HG02623 (cell line): ENCODE data around the gene CCDC38.
"Not testable (repeated sequence)": the region's sequence is repeated elsewhere in the genome, so short reads cannot be mapped to it uniquely, and the experiment has no call there.

Experiments used
- ATAC-seq: cut with Tn5 transposase; IDR thresholded peaks from one replicate; pipeline ENCODE4 v1.9.1; 2021; ENCODE audit warnings: moderate library complexity; ENCODE audit not compliant: unreplicated experiment

The CCDC38 gene

GRCh38 chr12:95942524-95943329, at the start of gene CCDC38:
Gene CCDC38, minus strand, starts transcription at chr12:95942614. Its CDS starts 6,105 bp downstream, at chr12:95936509.
- peak; percentile 98 for ATAC-seq

GRCh38 chr12:95990136-95990535, 47.7 kb upstream of the CCDC38 start:
- no peak for ATAC-seq

GRCh38 chr12:95989504-95990123, 47.2 kb upstream of the CCDC38 start:
- ATAC-seq, result no peak

DNA sequence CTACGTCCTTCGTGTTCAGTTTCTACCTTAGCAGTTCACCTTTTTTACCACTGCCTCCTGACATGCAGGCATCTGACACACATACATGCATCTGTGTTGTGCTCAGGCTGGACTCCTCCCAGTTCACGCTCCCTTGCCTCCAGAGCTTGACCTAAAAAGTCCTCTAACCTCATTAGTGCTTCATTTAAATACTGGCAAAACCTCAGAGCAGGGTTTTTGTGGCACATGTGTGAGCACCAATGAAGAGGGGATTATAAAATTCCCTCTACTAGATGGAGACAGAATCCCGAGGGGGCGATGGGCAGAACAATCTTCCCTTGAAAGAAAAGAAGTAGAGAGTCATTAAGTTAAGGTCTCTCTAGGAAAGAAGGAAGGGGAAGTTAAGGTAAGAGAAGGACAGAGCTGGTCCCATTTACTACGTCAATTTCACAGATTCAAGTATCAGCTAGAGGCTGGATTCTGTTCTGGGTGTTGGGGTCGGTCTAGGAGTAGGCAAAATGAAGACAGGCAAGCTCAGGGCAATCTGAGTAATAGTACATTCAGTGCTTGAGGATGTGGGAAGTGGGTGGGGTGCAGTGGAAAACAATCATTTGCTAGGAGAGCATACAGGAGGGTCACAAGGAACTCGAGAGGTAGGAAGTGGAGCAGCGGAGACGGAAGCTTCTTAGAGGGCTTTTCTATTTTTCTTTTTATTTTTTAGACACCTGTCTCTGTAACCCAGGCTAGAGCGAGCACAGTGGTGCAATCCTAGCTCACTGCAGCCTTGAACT, 46.3 kb upstream of the CCDC38 start:
- no peak for ATAC-seq

GRCh38 chr12:95986635-95987570, 44.5 kb upstream of the CCDC38 start:
- ATAC-seq, result no peak

DNA sequence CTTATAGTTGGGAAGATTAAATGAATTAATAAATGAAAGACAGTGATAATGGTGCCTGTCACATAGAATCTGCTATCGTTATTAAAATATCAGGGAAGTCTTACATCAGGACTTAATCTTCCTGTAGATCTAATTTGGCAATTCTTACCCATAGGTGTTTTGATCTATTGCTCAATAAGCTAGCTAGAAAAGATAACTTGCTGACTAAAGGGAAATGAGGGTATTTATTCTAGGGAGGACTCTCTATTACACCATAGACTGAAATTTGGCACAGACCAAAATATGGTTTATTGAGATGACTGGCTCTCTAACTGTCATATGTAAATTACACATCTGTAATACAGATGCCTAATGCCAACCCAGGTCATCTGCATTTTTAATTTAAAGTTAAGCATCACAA, 42.3 kb upstream of the CCDC38 start:
- ATAC-seq, result no peak

DNA sequence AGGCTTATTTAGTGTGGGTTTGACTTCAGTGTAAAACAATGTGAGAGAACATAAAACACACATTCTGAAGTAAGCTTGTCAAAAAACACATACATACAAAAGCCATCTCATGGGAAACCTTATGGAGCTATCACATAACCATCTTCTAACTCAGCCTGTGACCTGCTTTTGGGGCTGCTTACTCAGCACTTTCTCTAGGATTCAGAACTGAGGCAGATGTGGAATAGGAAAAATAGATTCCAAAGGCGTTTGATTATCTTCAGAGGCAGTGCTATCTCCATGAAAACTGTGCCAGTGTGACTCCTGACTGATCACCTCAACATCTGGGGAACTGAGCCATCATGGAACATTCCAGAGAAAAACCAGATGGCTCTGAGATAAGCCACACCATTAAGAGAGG, 40.2 kb upstream of the CCDC38 start:
- no peak for ATAC-seq

- ATAC-seq, result no peak
Observed at GRCh38 chr12:95980437-95980836, 38.0 kb upstream of the CCDC38 start.

DNA sequence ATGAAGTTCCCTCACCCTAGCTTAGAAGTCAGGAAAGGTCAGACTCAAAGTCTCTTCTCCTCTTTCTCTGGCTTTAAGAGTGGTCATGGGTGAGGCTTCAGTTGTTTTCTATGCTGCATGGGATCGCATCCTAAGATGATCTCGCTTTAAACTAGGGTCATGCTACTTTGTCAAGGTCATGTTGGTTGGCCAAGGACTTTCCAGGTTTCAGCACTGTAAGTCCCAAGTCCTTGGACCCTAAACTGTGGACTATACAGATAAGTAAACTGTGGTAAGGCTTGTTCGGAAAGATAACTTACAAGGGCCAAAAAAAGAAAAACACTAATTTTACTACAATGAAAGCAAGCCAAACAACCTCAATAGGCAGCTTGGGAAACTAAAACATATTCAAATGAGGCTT, 36.4 kb upstream of the CCDC38 start:
- no peak for ATAC-seq

GRCh38 chr12:95978351-95978750, 35.9 kb upstream of the CCDC38 start:
- ATAC-seq, result no peak

- no peak for ATAC-seq
Observed at GRCh38 chr12:95977764-95978305, 35.4 kb upstream of the CCDC38 start.

GRCh38 chr12:95976416-95976832, 34.0 kb upstream of the CCDC38 start:
- no peak for ATAC-seq

DNA sequence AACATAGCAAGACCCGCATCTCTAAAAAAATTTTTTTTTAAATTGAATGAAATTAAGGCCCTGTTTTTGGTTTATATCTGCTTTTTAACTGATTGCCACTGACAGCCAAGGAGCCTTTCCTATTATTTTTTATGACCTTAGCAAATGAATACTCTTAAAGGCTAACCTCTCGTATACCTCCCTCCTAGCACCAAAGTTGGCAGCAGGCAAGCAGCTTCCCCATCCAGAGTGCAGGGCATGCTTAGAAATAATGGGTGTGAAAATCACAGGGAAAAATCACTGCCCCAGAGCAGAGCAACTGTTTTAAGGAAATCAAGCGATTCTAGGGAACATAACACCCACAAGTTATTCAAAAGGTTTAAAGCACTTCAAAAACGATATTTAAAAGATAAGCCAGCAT, 33.1 kb upstream of the CCDC38 start:
- ATAC-seq, result no peak

DNA sequence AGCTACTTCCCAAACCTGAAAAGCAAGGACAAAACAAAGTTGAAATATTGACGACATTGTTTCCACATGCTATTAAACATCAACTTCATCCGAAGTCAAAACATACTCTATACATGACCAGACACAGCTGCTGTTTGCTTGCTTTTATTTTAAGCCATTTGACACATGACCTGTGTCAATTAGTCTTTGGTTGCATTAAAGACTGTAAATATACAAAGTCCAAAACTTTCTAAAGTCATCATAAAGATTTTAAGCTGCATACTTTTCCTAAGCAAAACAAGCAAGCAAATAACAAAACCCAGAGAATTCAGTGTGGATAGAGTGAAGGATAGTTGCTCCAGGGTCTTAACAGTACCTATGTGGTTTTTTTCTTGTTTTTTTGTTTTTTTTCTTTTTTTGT, 31.9 kb upstream of the CCDC38 start:
- no peak for ATAC-seq

GRCh38 chr12:95972832-95973456, 30.5 kb upstream of the CCDC38 start:
- no peak for ATAC-seq

GRCh38 chr12:95970905-95971304, 28.5 kb upstream of the CCDC38 start:
- ATAC-seq, result no peak

- ATAC-seq, result not testable (repeated sequence)
Observed at GRCh38 chr12:95969116-95969515, 26.7 kb upstream of the CCDC38 start.

GRCh38 chr12:95967301-95967700, 24.9 kb upstream of the CCDC38 start:
- no peak for ATAC-seq

- ATAC-seq, result no peak
Observed at GRCh38 chr12:95966287-95966870, 24.0 kb upstream of the CCDC38 start.

GRCh38 chr12:95963096-95963495, 20.7 kb upstream of the CCDC38 start:
- ATAC-seq, result no peak
